GM21529 (cell line): Measurements from ENCODE around the gene LRRC59.
A peak's percentile ranks its signal among the peaks of the same experiment; 100 is the strongest.
"Not testable (repeated sequence)": the region's sequence is repeated elsewhere in the genome, so short reads cannot be mapped to it uniquely, and the experiment has no call there.

Source experiments
- ATAC-seq: cut with Tn5 transposase; IDR thresholded peaks from one replicate; pipeline ENCODE4 v1.9.1; 2021; ENCODE audit not compliant: unreplicated experiment

Gene LRRC59

GRCh38 chr17:50397111-50397918 is at the start of gene LRRC59:
Gene LRRC59 (minus strand): TSS chr17:50397523. CDS start chr17:50397317, 206 bp downstream.
- peak; percentile 95 for ATAC-seq

DNA sequence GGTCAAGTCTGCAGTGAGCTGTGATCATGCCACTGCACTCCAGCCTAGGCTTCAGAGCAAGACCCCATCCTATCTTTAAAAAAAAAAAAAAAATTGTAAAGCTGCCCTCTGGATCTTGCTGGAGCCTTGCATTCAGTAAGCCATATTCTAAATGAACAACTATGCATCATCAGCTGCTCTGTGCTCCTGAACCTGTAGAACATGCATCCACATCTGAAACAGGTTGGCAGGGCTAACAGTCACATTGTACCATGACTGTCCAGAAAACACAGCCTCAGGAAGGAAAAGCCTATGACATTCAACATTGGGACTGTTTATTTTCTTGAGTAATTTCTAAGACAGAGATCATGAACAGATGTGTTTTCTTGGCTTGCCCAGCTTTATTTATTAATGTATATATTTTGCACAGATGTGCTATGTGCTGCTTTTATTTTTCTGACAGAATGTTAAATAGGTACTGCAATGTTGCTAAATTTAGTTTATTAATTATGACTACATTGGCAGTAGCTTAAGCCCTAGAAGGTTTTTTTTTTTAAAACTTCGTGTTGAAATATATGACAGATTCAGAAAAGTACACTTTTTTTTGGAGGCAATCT is 48.5 kb upstream of the LRRC59 start:
- no peak for ATAC-seq

GRCh38 chr17:50444841-50445715 is 47.8 kb upstream of the LRRC59 start:
- ATAC-seq, result no peak

DNA sequence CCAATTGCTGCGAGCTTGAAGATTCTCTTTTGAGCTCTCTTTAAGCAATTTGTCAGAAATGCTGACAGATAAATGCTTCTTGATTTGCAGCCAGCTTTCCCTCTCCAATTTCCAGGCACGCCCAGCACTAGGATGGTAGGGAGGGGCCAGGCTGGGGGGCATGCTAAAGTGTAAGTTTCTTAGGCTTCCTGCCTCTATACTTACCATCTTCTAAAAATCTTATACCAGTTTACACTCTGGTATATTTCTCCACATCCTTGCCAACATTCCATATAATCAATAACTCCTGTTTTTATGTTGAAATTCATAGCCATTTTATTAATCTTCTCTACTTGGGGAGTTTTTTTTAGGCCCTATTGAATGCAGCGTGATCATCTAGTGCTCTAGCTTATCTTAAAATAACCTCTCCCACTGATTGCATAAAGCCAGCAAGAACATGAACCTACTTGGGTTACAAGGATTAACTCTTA is 46.2 kb upstream of the LRRC59 start:
- ATAC-seq, result no peak

DNA sequence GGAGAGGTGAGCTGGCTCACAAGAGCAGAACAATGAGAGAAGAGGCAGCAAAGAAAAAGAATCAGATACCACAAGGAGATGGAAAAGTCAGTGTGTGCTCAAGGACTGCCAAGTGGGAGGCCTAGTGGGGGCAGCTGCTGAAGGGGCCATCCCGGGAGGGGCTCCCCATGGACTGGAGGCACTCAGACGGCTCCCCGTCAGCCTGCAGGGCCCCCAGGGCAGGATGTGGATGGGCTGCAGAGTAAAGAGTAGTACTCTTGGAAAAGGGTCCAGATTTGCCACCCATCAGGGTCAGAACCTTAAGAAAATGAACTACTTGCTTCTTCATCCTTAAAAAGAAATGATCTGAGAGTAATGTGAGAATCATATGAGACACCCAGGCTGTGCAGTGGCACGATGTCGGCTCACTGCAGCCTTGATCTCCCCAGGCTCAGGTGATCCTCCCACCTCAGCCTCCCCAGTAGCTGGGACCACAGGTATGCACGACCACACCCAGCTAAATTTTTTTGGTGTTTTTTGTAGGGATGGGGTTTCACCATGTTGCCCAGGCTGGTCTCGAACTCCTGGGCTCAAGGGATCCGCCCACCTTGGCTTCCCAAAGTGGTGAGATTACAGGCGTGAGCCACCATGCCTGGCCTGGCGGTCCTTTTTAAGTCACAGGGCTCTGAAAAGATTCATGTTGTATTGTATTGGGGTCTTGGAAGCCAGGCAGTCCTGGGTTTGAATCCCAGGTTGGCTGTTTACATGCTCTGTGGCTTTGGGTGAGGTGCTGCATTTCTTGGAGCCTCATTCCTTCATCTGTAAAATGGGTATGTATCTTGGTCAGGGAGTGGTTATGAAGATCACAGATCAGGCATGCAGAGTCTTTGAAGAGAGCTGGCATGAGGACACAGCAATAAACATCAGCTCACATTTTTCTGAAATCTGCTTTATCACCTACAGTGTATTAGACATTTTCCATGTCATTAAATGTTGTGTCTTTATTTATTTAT is 43.8 kb upstream of the LRRC59 start:
- no peak for ATAC-seq

DNA sequence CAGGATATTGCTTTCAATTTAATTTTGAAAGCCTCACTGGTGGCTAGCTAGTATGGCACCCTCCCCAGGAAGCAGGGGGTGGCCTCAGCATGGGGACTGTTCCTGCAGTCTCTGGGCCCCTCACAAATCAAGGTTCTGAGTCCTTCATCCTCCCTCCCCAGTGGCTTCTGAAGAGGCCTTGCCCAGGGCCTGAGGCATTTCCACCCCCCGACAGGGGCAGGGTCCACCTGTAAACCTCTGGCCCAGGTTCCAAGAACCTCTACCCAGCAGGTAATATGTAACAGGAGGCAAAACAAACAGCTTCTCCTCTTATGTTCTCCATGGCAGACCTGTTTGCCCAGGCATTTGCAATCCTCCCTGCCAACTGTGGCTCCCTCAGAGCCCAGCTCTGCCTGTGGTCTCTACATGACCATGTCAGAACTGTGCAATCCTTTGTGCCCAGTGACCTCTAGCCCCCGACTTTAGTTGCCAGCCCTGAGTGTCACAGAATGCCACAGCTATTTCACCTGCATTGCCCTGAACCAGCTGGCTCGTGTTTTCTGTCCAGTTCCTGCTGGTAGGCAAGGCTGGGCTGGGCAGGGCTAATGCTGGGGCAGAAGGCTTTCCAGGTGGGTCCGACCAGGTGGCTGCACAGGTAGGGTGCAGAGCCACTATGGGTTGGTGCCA is 43.0 kb upstream of the LRRC59 start:
- no peak for ATAC-seq

DNA sequence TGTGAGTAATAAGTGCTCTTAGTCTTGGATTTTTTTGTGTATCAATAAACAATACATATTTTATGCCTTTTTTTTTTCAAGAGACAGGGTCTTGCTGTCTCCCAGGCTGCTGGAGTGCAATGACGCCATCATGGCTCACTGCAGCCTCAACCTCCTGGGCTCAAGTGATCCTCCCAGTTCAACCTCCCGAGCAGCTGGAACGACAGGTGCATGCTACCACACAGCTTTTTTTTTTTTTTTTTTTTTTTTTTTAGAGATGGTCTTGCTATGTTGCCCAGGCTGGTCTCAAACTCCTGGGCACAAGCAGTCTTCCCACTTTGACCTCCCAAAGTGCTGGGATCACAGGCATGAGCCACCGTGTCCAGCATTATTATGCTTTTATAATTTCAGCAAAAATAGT is 41.7 kb upstream of the LRRC59 start:
- no peak for ATAC-seq

DNA sequence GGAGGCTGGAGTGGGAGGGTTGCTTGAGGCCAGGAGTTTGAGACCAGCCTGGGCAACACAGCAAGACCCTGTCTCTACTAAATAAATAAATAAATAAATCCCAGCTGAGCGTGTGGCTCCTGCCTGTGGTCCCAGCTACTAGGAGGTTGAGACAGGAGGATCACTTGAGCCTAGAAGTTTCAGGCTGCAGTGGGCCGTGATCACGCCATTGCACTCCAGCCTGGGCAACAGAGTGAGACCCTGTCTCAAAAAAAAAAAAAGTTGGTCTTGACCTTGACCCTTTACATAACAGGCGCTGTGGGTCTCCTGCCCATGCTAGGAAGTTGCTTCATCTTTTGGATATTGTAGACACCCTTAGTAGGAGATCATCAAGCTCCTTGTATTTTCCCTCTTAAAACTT is 40.1 kb upstream of the LRRC59 start:
- no peak for ATAC-seq

GRCh38 chr17:50432125-50432762 is 34.9 kb upstream of the LRRC59 start:
- no peak for ATAC-seq

GRCh38 chr17:50430821-50431618 is 33.7 kb upstream of the LRRC59 start:
- ATAC-seq, result no peak

GRCh38 chr17:50429793-50430192 is 32.5 kb upstream of the LRRC59 start:
- ATAC-seq, result no peak

GRCh38 chr17:50428831-50429424 is 31.6 kb upstream of the LRRC59 start:
- ATAC-seq, result no peak

GRCh38 chr17:50428126-50428525 is 30.8 kb upstream of the LRRC59 start:
- ATAC-seq, result not testable (repeated sequence)

DNA sequence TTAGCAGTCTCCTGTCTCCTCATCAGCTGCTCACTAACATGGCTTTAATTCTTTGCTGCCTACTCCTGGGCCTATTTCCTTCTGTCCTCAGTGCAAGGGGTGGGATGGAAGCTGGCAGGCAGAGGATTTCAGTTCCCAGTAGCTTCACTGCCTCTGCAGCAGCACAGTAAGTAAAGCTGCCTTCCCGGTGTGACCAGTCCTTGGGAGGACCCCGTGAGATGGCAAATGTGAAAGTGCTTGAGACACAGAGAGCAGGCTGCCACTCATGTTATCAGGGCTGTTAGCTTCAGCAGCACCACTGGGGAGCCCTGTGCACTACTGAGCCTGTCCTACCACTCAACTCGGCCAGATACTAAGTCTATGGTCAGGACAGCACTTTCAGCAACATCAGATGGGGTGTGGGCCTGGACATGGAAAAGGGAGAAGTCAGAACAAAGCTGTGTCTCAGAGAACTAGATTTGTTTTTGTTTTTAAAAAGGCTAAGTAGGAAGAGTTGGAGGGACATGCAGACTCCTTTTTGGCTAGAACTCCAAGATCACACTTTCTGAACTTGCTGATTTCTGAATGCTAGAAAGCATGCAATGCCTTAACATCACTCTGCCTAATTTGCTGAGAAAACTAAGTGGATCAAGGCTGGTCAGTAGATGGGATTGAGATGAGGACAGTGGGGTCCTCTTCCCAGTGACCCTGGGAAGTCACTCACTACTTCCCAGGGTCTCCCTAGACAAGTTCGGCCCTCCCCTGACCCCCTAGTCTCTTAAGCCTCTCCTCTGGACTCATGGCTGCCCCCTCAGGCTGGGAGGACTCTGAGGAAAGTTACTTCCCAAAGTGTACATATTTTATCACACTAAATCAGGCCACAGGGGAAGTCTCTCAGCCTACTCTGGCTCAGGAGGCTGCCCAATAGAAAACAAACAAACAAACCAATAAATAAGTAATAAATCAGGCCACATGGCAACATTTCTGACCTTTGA is 29.8 kb upstream of the LRRC59 start:
- ATAC-seq, result peak; percentile 34

- ATAC-seq, result peak; percentile 6
Observed at GRCh38 chr17:50426472-50426782, 29.1 kb upstream of the LRRC59 start.

DNA sequence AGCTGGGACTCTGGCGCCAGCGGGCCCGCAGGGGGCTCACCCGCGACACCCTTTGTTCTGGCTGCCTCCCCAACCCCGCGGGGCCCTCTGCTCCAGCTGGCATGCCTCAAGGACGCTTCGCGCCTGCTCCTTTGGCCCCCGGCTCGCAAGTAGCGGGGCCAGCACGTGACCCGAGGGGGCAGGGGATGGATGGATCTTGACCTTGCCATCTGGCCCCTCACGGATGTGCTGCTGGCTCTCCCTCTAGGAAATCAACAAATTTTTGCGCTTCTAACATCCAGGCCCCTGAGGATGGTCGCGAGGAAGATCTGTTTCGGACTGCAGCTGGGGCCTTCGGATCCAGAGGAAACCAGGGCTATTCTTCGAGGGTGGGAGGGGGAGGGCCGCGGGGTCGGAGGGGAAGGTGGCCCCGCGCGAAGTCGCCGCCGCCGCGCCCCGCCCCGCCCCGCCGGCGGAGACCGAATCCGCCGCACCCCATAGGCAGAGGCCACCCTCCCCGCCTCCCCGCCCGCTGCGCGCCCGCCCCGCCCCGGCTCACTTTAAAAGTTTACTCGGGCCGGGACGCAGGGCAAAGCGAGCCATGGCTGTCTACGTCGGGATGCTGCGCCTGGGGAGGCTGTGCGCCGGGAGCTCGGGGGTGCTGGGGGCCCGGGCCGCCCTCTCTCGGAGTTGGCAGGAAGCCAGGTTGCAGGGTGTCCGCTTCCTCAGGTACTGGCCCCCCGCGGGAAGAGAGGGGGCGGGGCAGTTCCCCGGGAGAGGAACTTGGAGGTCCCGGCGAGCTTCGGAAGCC is 28.6 kb upstream of the LRRC59 start, which contains the start of gene ACSF2:
ACSF2 (plus strand) TSS at position 537 of the 790 bp plus-strand sequence; CDS start at position 581, 44 bp downstream.
- peak; percentile 57 for ATAC-seq
